GM23248 (cell line): ENCODE measurements around the gene TSSC4.

Experiments used
- EZH2 ChIP-seq: fragments of 200-600 bp; sonication (generic); IDR thresholded peaks from 2 replicates; pipeline ENCODE4 v1.6.1; 2018; ENCODE audit warnings: antibody characterized with exemption, mild to moderate bottlenecking; ENCODE audit not compliant: insufficient read depth, poor library complexity, severe bottlenecking
- EZH2phosphoT487 ChIP-seq: fragments of 200-600 bp; sonication (generic); IDR thresholded peaks from 2 replicates; pipeline ENCODE4 v1.6.1; 2018; ENCODE audit warnings: antibody characterized with exemption, moderate library complexity, mild to moderate bottlenecking, low read depth; ENCODE audit not compliant: insufficient read depth

DNA sequence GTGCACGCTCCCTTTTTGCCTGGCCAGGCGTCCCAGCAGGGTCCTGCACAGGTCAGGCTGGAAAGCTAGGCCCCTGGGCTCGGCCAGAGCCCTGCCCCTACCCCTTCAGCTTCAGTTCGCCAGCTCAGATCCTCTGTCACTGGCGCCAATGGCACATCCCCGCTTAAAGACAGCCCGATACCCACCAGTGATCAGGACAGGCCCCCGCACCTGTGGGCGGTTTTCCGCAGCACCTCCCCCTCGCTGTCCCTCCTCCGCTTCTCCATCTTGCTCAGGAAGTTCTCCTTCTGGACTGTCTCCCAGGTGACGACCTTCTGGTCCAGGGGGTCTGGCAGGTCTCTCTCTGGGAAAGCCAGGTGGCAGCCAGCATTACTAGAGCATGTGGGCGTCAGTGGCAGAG lies 5.9 kb downstream of the TSSC4 start:
- TF ChIP-seq EZH2 (no peak), EZH2phosphoT487 (no peak)
